A673 (cell line): ENCODE results near the gene CPT1C. TPM values are rescaled to one million over a fixed set of nuclear protein-coding genes. Genes with fewer than 3 reads are reported as not detected.

Source experiments
- BruUV-seq: library from RNA; stranded (reverse); fragments of 400-500 nt; replicated peaks from 2 replicates; lab custom pipeline; 2021; lab: Mats Ljungman, UMichigan
- CTCF ChIA-PET: fragments of 300-600 bp; sonication (Branson Sonifier 250); formaldehyde crosslinking; loops from one replicate; lab custom pipeline; 2022; ENCODE audit warnings: antibody characterized with exemption; lab: Charles Lee
- POLR2A ChIA-PET: fragments of 300-600 bp; sonication (Branson Sonifier 250); formaldehyde crosslinking; loops from one replicate; lab custom pipeline; 2022; ENCODE audit warnings: antibody characterized with exemption; ENCODE audit not compliant: low non-redundant PET; lab: Charles Lee
- DNase-seq: peaks from one replicate; pipeline ENCODE4 v3.0.0-alpha.2; 2015; ENCODE audit warnings: low spot score
- H3K27ac ChIP-seq: fragments of 200-600 bp; sonication (generic); 2 replicates; pipeline ENCODE4 v1.5.1; 2016; ENCODE audit warnings: mixed run types, low read depth, mild to moderate bottlenecking, mixed read lengths, antibody characterized with exemption, low read length; ENCODE audit not compliant: poor library complexity, severe bottlenecking
- H3K27me3 ChIP-seq: fragments of 200-600 bp; sonication (generic); replicated peaks from 2 replicates; pipeline ENCODE4 v1.6.1; 2017; ENCODE audit warnings: mixed run types, low read depth, mild to moderate bottlenecking, mixed read lengths, antibody characterized with exemption, low read length; ENCODE audit not compliant: insufficient read depth, poor library complexity
- H3K36me3 ChIP-seq: fragments of 200-600 bp; sonication (generic); 2 replicates; pipeline ENCODE4 v1.6.1; 2016; ENCODE audit warnings: mixed run types, mild to moderate bottlenecking, mixed read lengths, antibody characterized with exemption, low read length; ENCODE audit not compliant: insufficient read depth, poor library complexity, severe bottlenecking
- H3K4me1 ChIP-seq: fragments of 200-600 bp; sonication (generic); 2 replicates; pipeline ENCODE4 v1.6.1; 2017; ENCODE audit warnings: mixed run types, mild to moderate bottlenecking, mixed read lengths, antibody characterized with exemption, low read length; ENCODE audit not compliant: insufficient read depth, poor library complexity, severe bottlenecking
- H3K4me3 ChIP-seq: fragments of 200-600 bp; sonication (generic); 2 replicates; pipeline ENCODE4 v1.5.1; 2016; ENCODE audit warnings: low read depth, mixed run types, mild to moderate bottlenecking, mixed read lengths, low read length; ENCODE audit not compliant: poor library complexity, severe bottlenecking
- H3K9me3 ChIP-seq: fragments of 200-600 bp; sonication (generic); 2 replicates; pipeline ENCODE4 v1.6.1; 2016; ENCODE audit warnings: mixed run types, low read depth, mild to moderate bottlenecking, mixed read lengths, antibody characterized with exemption, low read length; ENCODE audit not compliant: poor library complexity, severe bottlenecking
- CTCF ChIP-seq: fragments of 300-800, 200-600 bp; sonication (generic); conservative IDR thresholded peaks from 2 replicates; pipeline ENCODE4 v1.5.1; 2017; ENCODE audit warnings: low read depth, mild to moderate bottlenecking, antibody characterized with exemption, low read length, moderate library complexity, mixed read lengths
- EZH2 ChIP-seq: fragments of 200-600 bp; sonication (generic); IDR thresholded peaks from 2 replicates; pipeline ENCODE4 v1.6.1; 2017; ENCODE audit warnings: borderline replicate concordance, low read depth, mild to moderate bottlenecking, mixed read lengths, antibody characterized with exemption, low read length; ENCODE audit not compliant: poor library complexity, severe bottlenecking
- intact Hi-C: fragments of 100-400 bp; cut with micrococcal nuclease; formaldehyde crosslinking; loops from one replicate; pipeline ENCODE4 v1.10.0; 2022; ENCODE audit not compliant: unreplicated experiment
- total RNA-seq: library from RNA; stranded (reverse); gene quantifications from 2 replicates; pipeline ENCODE4 v1.2.3, GENCODE V29; 2021

CPT1C gene
- total RNA-seq, 1 experiment from 2014 or later, result 23.3 TPM

GRCh38 chr19:49741210-49741844, 50.4 kb downstream of the CPT1C start:
- Histone ChIP-seq H3K4me1 (no peaks in the 10 kb centered on the region), H3K36me3 (no peaks in the 10 kb centered on the region), H3K4me3 (no peak overlapping the region), H3K27me3 (no peaks in the 10 kb centered on the region), H3K9me3 (no peaks in the 10 kb centered on the region), H3K27ac (no peak overlapping the region)
- ChIA-PET POLR2A (no interaction called here), CTCF (no interaction called here)
- no TSS peak for BruUV-seq
- intact Hi-C loops, result no loop called here
- DNase-seq, result no peak
- TF ChIP-seq CTCF (no peak), EZH2 (no peak)

GRCh38 chr19:49744946-49745381, 54.0 kb downstream of the CPT1C start:
- ChIA-PET CTCF (no interaction called here), POLR2A (no interaction called here)
- H3K27ac ChIP-seq, result no peak overlapping the region
- H3K36me3 ChIP-seq, result no peaks in the 10 kb centered on the region
- no TSS peak for BruUV-seq
- H3K27me3 ChIP-seq, result no peaks in the 10 kb centered on the region
- H3K4me3 ChIP-seq, result no peak overlapping the region
- no peaks in the 10 kb centered on the region for H3K4me1 ChIP-seq
- TF ChIP-seq EZH2 (no peak), CTCF (no peak)
- peak; percentile 44 for DNase-seq
- no peaks in the 10 kb centered on the region for H3K9me3 ChIP-seq
- intact Hi-C loops, result no loop called here

GRCh38 chr19:49746206-49746958, 55.5 kb downstream of the CPT1C start:
- Histone ChIP-seq H3K36me3 (no peaks in the 10 kb centered on the region), H3K27me3 (no peaks in the 10 kb centered on the region), H3K27ac (no peak overlapping the region), H3K4me3 (no peak overlapping the region), H3K4me1 (no peaks in the 10 kb centered on the region), H3K9me3 (no peaks in the 10 kb centered on the region)
- peak; percentile 79 for DNase-seq
- no TSS peak for BruUV-seq
- TF ChIP-seq EZH2, result no peak
- TF ChIP-seq CTCF, result no peak
- ChIA-PET CTCF (interaction anchor here (0.7 to 1.0 kb wide), 2 partner anchors 15 to 66 kb away, joined by 3 read pairs; no protein-coding TSS in a partner anchor), POLR2A (no interaction called here)
- intact Hi-C loops, result no loop called here
